ENCODE data around the gene NTF3.

The NTF3 gene

GRCh38 chr12:5503774-5504173 is 71.9 kb downstream of the NTF3 start:
- in situ Hi-C loops (cut with HindIII; ENCODE audit: low pct_ligation_motif_present, low pct_unique_long_range_greater_than_20kb, low sequenced_read_pairs) = no loop called here
- DNase-seq = no peak

- in situ Hi-C loops (cut with HindIII; ENCODE audit: low pct_ligation_motif_present, low pct_unique_long_range_greater_than_20kb, low sequenced_read_pairs) = no loop called here
- no peak for DNase-seq
These were observed 73.2 kb downstream of the NTF3 start for GRCh38 chr12:5505116-5505515.

GRCh38 chr12:5505751-5506150 is 73.8 kb downstream of the NTF3 start:
- in situ Hi-C loops (cut with HindIII; ENCODE audit: low pct_ligation_motif_present, low pct_unique_long_range_greater_than_20kb, low sequenced_read_pairs) = no loop called here
- no peak for DNase-seq

GRCh38 chr12:5506295-5506694 is 74.4 kb downstream of the NTF3 start:
- no peak for DNase-seq
- in situ Hi-C loops (cut with HindIII; ENCODE audit: low pct_ligation_motif_present, low pct_unique_long_range_greater_than_20kb, low sequenced_read_pairs) = no loop called here

- in situ Hi-C loops (cut with HindIII; ENCODE audit: low pct_ligation_motif_present, low pct_unique_long_range_greater_than_20kb, low sequenced_read_pairs) = no loop called here
- no peak for DNase-seq
These were observed 74.9 kb downstream of the NTF3 start for GRCh38 chr12:5506821-5507231.

- DNase-seq = no peak
- in situ Hi-C loops (cut with HindIII; ENCODE audit: low pct_ligation_motif_present, low pct_unique_long_range_greater_than_20kb, low sequenced_read_pairs) = no loop called here
These were observed 75.6 kb downstream of the NTF3 start for GRCh38 chr12:5507401-5507935.

- in situ Hi-C loops (cut with HindIII; ENCODE audit: low pct_ligation_motif_present, low pct_unique_long_range_greater_than_20kb, low sequenced_read_pairs) = no loop called here
- no peak for DNase-seq
These were observed 76.0 kb downstream of the NTF3 start for GRCh38 chr12:5507944-5508343.

- in situ Hi-C loops (cut with HindIII; ENCODE audit: low pct_ligation_motif_present, low pct_unique_long_range_greater_than_20kb, low sequenced_read_pairs) = no loop called here
- DNase-seq = no peak
These were observed 77.2 kb downstream of the NTF3 start for GRCh38 chr12:5509102-5509501.

GRCh38 chr12:5509557-5509956 is 77.6 kb downstream of the NTF3 start:
- no peak for DNase-seq
- in situ Hi-C loops (cut with HindIII; ENCODE audit: low pct_ligation_motif_present, low pct_unique_long_range_greater_than_20kb, low sequenced_read_pairs) = no loop called here

- in situ Hi-C loops (cut with HindIII; ENCODE audit: low pct_ligation_motif_present, low pct_unique_long_range_greater_than_20kb, low sequenced_read_pairs) = no loop called here
These were observed 78.4 kb downstream of the NTF3 start for GRCh38 chr12:5510251-5510805.

GRCh38 chr12:5511256-5511643 is 79.3 kb downstream of the NTF3 start:
- in situ Hi-C loops (cut with HindIII; ENCODE audit: low pct_ligation_motif_present, low pct_unique_long_range_greater_than_20kb, low sequenced_read_pairs) = no loop called here
- no peak for DNase-seq

More at GRCh38 chr12:5510251-5510805, 78.4 kb downstream of the NTF3 start:
- DNase-seq = no peak

GRCh38 chr12:5511644-5512600 is 80.0 kb downstream of the NTF3 start:
- DNase-seq = no peak
- in situ Hi-C loops (cut with HindIII; ENCODE audit: low pct_ligation_motif_present, low pct_unique_long_range_greater_than_20kb, low sequenced_read_pairs) = no loop called here

- DNase-seq = no peak
- in situ Hi-C loops (cut with HindIII; ENCODE audit: low pct_ligation_motif_present, low pct_unique_long_range_greater_than_20kb, low sequenced_read_pairs) = no loop called here
These were observed 80.7 kb downstream of the NTF3 start for GRCh38 chr12:5512601-5512970.

- in situ Hi-C loops (cut with HindIII; ENCODE audit: low pct_ligation_motif_present, low pct_unique_long_range_greater_than_20kb, low sequenced_read_pairs) = no loop called here
These were observed 81.5 kb downstream of the NTF3 start for GRCh38 chr12:5513406-5513805.

GRCh38 chr12:5514016-5514415 is 82.1 kb downstream of the NTF3 start:
- no peak for DNase-seq
- in situ Hi-C loops (cut with HindIII; ENCODE audit: low pct_ligation_motif_present, low pct_unique_long_range_greater_than_20kb, low sequenced_read_pairs) = no loop called here

More at GRCh38 chr12:5513406-5513805, 81.5 kb downstream of the NTF3 start:
- no peak for DNase-seq

GRCh38 chr12:5514545-5514944 is 82.6 kb downstream of the NTF3 start:
- in situ Hi-C loops (cut with HindIII; ENCODE audit: low pct_ligation_motif_present, low pct_unique_long_range_greater_than_20kb, low sequenced_read_pairs) = no loop called here
- no peak for DNase-seq

- in situ Hi-C loops (cut with HindIII; ENCODE audit: low pct_ligation_motif_present, low pct_unique_long_range_greater_than_20kb, low sequenced_read_pairs) = no loop called here
- no peak for DNase-seq
These were observed 83.5 kb downstream of the NTF3 start for GRCh38 chr12:5515458-5515857.

- DNase-seq = no peak
- in situ Hi-C loops (cut with HindIII; ENCODE audit: low pct_ligation_motif_present, low pct_unique_long_range_greater_than_20kb, low sequenced_read_pairs) = no loop called here
These were observed 84.7 kb downstream of the NTF3 start for GRCh38 chr12:5516371-5517241.

All from ACHN (cell line).